ENCODE results near the gene TGM5. TPM values are rescaled to one million over a fixed set of nuclear protein-coding genes. Genes with fewer than 3 reads are reported as not detected.

TGM5 gene
- total RNA-seq, 4 donors from 2014 or later = not detected

DNA sequence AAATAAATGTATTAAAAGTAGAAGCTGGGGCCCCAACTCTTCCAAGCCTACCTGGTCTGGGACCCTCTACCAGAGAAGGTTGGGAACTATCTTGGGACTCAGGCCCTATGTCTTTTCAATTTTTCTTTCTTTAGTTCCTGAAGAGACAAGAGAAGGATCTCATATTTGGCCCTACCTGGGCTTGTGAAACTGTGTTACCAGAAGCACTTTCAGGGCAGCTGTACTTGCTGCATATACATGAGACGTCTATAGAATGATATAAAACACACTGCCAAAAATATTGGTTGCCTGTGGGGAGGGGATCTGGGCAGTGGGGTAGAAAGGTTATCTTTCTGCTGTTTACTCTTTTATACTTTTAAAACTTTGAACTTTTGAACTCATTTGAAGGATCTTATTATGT is 45.3 kb downstream of the TGM5 start:
- intact Hi-C loops (cut with DNase I; ENCODE audit: low total_unique reads) = no loop called here
- H3K4me3 ChIP-seq = no peak overlapping the region
- no peaks in the 10 kb centered on the region for H3K9me3 ChIP-seq
- no peaks in the 10 kb centered on the region for H3K27me3 ChIP-seq
- TF ChIP-seq, protein P1, sequence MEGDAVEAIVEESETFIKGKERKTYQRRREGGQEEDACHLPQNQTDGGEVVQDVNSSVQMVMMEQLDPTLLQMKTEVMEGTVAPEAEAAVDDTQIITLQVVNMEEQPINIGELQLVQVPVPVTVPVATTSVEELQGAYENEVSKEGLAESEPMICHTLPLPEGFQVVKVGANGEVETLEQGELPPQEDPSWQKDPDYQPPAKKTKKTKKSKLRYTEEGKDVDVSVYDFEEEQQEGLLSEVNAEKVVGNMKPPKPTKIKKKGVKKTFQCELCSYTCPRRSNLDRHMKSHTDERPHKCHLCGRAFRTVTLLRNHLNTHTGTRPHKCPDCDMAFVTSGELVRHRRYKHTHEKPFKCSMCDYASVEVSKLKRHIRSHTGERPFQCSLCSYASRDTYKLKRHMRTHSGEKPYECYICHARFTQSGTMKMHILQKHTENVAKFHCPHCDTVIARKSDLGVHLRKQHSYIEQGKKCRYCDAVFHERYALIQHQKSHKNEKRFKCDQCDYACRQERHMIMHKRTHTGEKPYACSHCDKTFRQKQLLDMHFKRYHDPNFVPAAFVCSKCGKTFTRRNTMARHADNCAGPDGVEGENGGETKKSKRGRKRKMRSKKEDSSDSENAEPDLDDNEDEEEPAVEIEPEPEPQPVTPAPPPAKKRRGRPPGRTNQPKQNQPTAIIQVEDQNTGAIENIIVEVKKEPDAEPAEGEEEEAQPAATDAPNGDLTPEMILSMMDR (IDR thresholded peaks at IDR 0.05) = no peak
- TF ChIP-seq POLR2A (IDR thresholded peaks at IDR 0.05) = no peak
- no peak for DNase-seq
- no peaks in the 10 kb centered on the region for H3K36me3 ChIP-seq
- no peak overlapping the region for H3K27ac ChIP-seq
- no peaks in the 10 kb centered on the region for H3K4me1 ChIP-seq

- Histone ChIP-seq H3K36me3 (no peaks in the 10 kb centered on the region), H3K27ac (no peak within 1 kb of the TSS), H3K27me3 (no peaks in the 10 kb centered on the region), H3K4me1 (no peaks in the 10 kb centered on the region), H3K4me3 (no peak within 1 kb of the TSS), H3K9me3 (no peaks in the 10 kb centered on the region)
- DNase-seq = no peak
- intact Hi-C loops (cut with DNase I; ENCODE audit: low total_unique reads) = no loop called here
- TF ChIP-seq, protein P1 (IDR thresholded peaks at IDR 0.05) = no peak
- no peak for TF ChIP-seq POLR2A (IDR thresholded peaks at IDR 0.05)
These were observed 45.7 kb downstream of the TGM5 start, which contains the start of gene EPB42 for GRCh38 chr15:43220991-43221403. Gene EPB42 (minus strand): TSS chr15:43221018. CDS start chr15:43220825, 193 bp downstream.

- H3K9me3 ChIP-seq = no peaks in the 10 kb centered on the region
- H3K36me3 ChIP-seq = no peaks in the 10 kb centered on the region
- H3K27me3 ChIP-seq = no peaks in the 10 kb centered on the region
- no peak overlapping the region for H3K27ac ChIP-seq
- no peak overlapping the region for H3K4me3 ChIP-seq
- intact Hi-C loops (cut with DNase I; ENCODE audit: low total_unique reads) = no loop called here
- H3K4me1 ChIP-seq = no peaks in the 10 kb centered on the region
- TF ChIP-seq, protein P1 (IDR thresholded peaks at IDR 0.05) = no peak
- no peak for TF ChIP-seq POLR2A (IDR thresholded peaks at IDR 0.05)
- no peak for DNase-seq
These were observed 46.5 kb downstream of the TGM5 start for GRCh38 chr15:43219929-43220928.

DNA sequence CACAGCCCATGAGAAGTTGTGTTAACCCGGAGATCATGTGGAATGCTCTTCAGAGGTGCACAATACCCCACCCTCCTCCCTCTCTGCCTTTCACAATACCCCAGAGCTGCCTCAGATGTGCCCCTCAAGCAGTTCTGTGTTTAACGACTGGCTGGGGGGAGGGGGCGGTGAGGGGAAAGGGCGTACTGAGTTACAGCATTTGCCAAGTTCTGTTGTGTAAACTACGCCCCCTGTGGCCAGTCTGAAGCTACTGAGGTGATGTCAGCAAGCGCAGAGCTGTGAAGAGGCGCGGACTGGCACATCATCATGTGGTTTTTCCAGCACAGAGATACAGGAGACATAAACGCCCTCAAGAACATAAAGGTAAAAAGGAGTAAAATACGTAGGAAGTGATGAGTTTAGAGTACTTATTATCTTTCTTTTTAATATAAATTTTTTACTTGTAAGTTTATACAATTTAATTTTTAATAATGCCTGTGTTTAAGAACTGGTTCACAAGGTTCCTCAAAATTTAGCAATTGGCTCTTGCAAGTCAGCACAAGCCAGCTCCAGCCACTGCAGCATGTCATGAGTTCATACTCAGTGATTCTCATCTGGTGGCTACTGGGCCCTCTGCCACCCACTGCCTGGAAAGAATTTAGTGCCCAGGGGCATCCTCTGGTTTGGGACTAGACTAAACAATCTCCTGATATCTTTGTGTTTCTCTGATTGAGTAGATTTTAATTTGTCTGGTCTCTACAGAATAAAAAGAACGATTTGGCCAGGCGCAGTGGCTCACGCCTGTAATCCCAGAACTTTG is 47.6 kb downstream of the TGM5 start:
- Histone ChIP-seq H3K36me3 (no peaks in the 10 kb centered on the region), H3K27ac (no peak overlapping the region), H3K4me1 (no peaks in the 10 kb centered on the region), H3K9me3 (no peaks in the 10 kb centered on the region), H3K4me3 (no peak overlapping the region), H3K27me3 (no peaks in the 10 kb centered on the region)
- TF ChIP-seq, protein P1 (IDR thresholded peaks at IDR 0.05) = no peak
- TF ChIP-seq POLR2A (IDR thresholded peaks at IDR 0.05) = no peak
- intact Hi-C loops (cut with DNase I; ENCODE audit: low total_unique reads) = no loop called here
- no peak for DNase-seq
